HepG2 (cell line): Measurements from ENCODE around the gene SERPINF2. TPM values are rescaled to one million over a fixed set of nuclear protein-coding genes. Genes with fewer than 3 reads are reported as not detected.

Experiments used
- CREBL2 ChIP-seq: sonication (generic); formaldehyde crosslinking; IDR thresholded peaks from 2 replicates; pipeline ENCODE4 v1.8.1; 2023; ENCODE audit warnings: missing genetic modification reagents, mild to moderate bottlenecking, borderline replicate concordance
- CSRNP1 ChIP-seq: sonication (generic); formaldehyde crosslinking; IDR thresholded peaks from 2 replicates; pipeline ENCODE4 v1.8.1; 2023; ENCODE audit warnings: mild to moderate bottlenecking, missing genetic modification reagents
- FLYWCH1 ChIP-seq: sonication (generic); formaldehyde crosslinking; IDR thresholded peaks from 2 replicates; pipeline ENCODE4 v1.8.1; 2023; ENCODE audit warnings: mild to moderate bottlenecking, missing genetic modification reagents
- FOXC1 ChIP-seq: sonication (generic); formaldehyde crosslinking; IDR thresholded peaks from 2 replicates; pipeline ENCODE4 v1.8.0; 2022; ENCODE audit warnings: mild to moderate bottlenecking, missing genetic modification reagents, borderline replicate concordance
- HDAC2 ChIP-seq: sonication (generic); formaldehyde crosslinking; IDR thresholded peaks from 2 replicates; pipeline ENCODE4 v1.4.0; 2020; ENCODE audit warnings: missing genetic modification reagents
- MEIS1 ChIP-seq: sonication (generic); formaldehyde crosslinking; IDR thresholded peaks from 2 replicates; pipeline ENCODE4 v1.9.0; 2021; ENCODE audit warnings: mild to moderate bottlenecking, missing genetic modification reagents, moderate library complexity, borderline replicate concordance
- MYC ChIP-seq: sonication (generic); formaldehyde crosslinking; IDR thresholded peaks from 2 replicates; pipeline ENCODE4 v1.9.0; 2021; ENCODE audit warnings: missing genetic modification reagents, borderline replicate concordance
- NR0B2 ChIP-seq: sonication (generic); formaldehyde crosslinking; IDR thresholded peaks from 2 replicates; pipeline ENCODE4 v1.4.0; 2020; ENCODE audit warnings: mild to moderate bottlenecking, missing genetic modification reagents
- PRPF4 ChIP-seq: fragments of 200-400 bp; formaldehyde crosslinking; IDR thresholded peaks from 2 replicates; pipeline ENCODE4 v1.6.1; 2016; ENCODE audit warnings: low read length, low read depth; ENCODE audit not compliant: poor library complexity, severe bottlenecking
- TCF7L2 ChIP-seq: IDR thresholded peaks from 2 replicates; pipeline ENCODE4 v1.6.1; 2011; ENCODE audit warnings: mild to moderate bottlenecking, low read depth, low read length, moderate library complexity
- TEAD3 ChIP-seq: optimal IDR thresholded peaks from 2 replicates; pipeline ENCODE3; 2016; ENCODE audit warnings: borderline replicate concordance
- TGIF2 ChIP-seq: IDR thresholded peaks from 2 replicates; pipeline ENCODE4 v1.6.1; 2016; ENCODE audit warnings: control low read depth, missing compliant biosample characterization
- THYN1 ChIP-seq: sonication (generic); formaldehyde crosslinking; IDR thresholded peaks from 2 replicates; pipeline ENCODE4 v1.8.1; 2023; ENCODE audit warnings: low read depth, mild to moderate bottlenecking, moderate library complexity, missing genetic modification reagents, borderline replicate concordance
- ZBTB2 ChIP-seq: sonication (generic); formaldehyde crosslinking; IDR thresholded peaks from 2 replicates; pipeline ENCODE4 v1.8.0; 2022; ENCODE audit warnings: low read depth, missing genetic modification reagents
- ZFP41 ChIP-seq: sonication (generic); formaldehyde crosslinking; IDR thresholded peaks from 2 replicates; pipeline ENCODE4 v1.4.0; 2020; ENCODE audit warnings: mild to moderate bottlenecking, missing genetic modification reagents, borderline replicate concordance
- ZNF20 ChIP-seq: sonication (generic); formaldehyde crosslinking; IDR thresholded peaks from 2 replicates; pipeline ENCODE4 v1.4.0; 2020; ENCODE audit warnings: mild to moderate bottlenecking, moderate library complexity, missing genetic modification reagents
- ZNF260 ChIP-seq: sonication (generic); formaldehyde crosslinking; IDR thresholded peaks from 2 replicates; pipeline ENCODE4 v1.4.0; 2020; ENCODE audit warnings: missing genetic modification reagents, low read depth, mild to moderate bottlenecking, borderline replicate concordance
- ZNF281 ChIP-seq: sonication (generic); formaldehyde crosslinking; IDR thresholded peaks from 2 replicates; pipeline ENCODE4 v1.4.0; 2020; ENCODE audit warnings: missing genetic modification reagents, borderline replicate concordance
- ZNF34 ChIP-seq: sonication (generic); formaldehyde crosslinking; IDR thresholded peaks from 2 replicates; pipeline ENCODE4 v1.4.0; 2020; ENCODE audit warnings: mild to moderate bottlenecking, missing genetic modification reagents, borderline replicate concordance
- ZNF564 ChIP-seq: sonication (generic); formaldehyde crosslinking; IDR thresholded peaks from 2 replicates; pipeline ENCODE4 v1.8.1; 2023; ENCODE audit warnings: mild to moderate bottlenecking, missing genetic modification reagents
- ZNF644 ChIP-seq: IDR thresholded peaks from 2 replicates; pipeline ENCODE4 v1.6.1; 2016; ENCODE audit warnings: low read depth
- ZNF776 ChIP-seq: sonication (generic); formaldehyde crosslinking; IDR thresholded peaks from 2 replicates; pipeline ENCODE4 v1.4.0; 2020; ENCODE audit warnings: mild to moderate bottlenecking, missing genetic modification reagents
- polyA plus RNA-seq, 8 experiments: library from polyadenylated mRNA; depleted of rRNA in 3 of 8; stranded (reverse) in 7 of 8; unstranded in 1 of 8; fragments of >200 nt; fragmentation: Illumina TruSeq in 4 of 8; extraction: Trizol in 4 of 8; gene quantifications; 2 replicates each; pipeline versions ENCODE4 v1.2.1 to v1.2.3, GENCODE V29; 2011 to 2016; ENCODE audit warnings: low read depth in 4 of 8, missing spikeins in 1 of 8, mixed read lengths in 1 of 8; ENCODE audit not compliant: insufficient read depth in 1 of 8
- total RNA-seq, 5 experiments: library from RNA; depleted of rRNA; stranded (reverse); fragments of >200 nt; fragmentation: Illumina TruSeq; extraction: Trizol; gene quantifications; 2 replicates each; pipeline ENCODE4 v1.2.3, GENCODE V29; 2016; ENCODE audit warnings: low read depth in 1 of 5

Gene SERPINF2
- total and polyA plus RNA-seq, 2 of the 13 experiments (the other 11 are each of a cell fraction or from before 2014, with no cell fraction given): 309 to 548 TPM

GRCh38 chr17:1716912-1717695 lies 25.6 kb upstream of the SERPINF2 start (continued):
- TF ChIP-seq MEIS1: no peak
- no peak; the same call in 1 of the 2 replicates for TF ChIP-seq MYC (CRISPR knock-in tag)
- no peak for TF ChIP-seq ZNF34
- TF ChIP-seq TCF7L2: no peak
- no peak for TF ChIP-seq ZBTB2 (CRISPR knock-in tag)
- peak; percentile 92 for TF ChIP-seq ZNF281 (CRISPR knock-in tag)
- TF ChIP-seq PRPF4: no peak
- no peak; the same call in 1 of the 2 replicates for TF ChIP-seq FOXC1 (CRISPR knock-in tag)
- TF ChIP-seq CSRNP1 (CRISPR knock-in tag): 0 out of 2 replicates have a peak, but pooled peaks have one; percentile 23
- no peak for TF ChIP-seq ZNF644
- no peak for TF ChIP-seq TEAD3 (CRISPR knock-in tag)
- no peak for TF ChIP-seq ZFP41
- TF ChIP-seq ZNF776 (CRISPR knock-in tag): no peak
- TF ChIP-seq CREBL2 (CRISPR knock-in tag): no peak
- no peak for TF ChIP-seq ZNF564 (CRISPR knock-in tag)
- TF ChIP-seq TGIF2 (CRISPR knock-in tag): peak; percentile 79; the same call in 1 of the 2 replicates
- no peak for TF ChIP-seq HDAC2 (CRISPR knock-in tag)
- TF ChIP-seq ZNF20 (CRISPR knock-in tag): no peak
- TF ChIP-seq FLYWCH1: no peak
- TF ChIP-seq THYN1: no peak
- TF ChIP-seq NR0B2: no peak
- TF ChIP-seq ZNF260 (CRISPR knock-in tag): no peak
